Suprapubic skin (tissue), 4 donors: ENCODE measurements around the gene CKB. TPM values are rescaled to one million over a fixed set of nuclear protein-coding genes. Genes with fewer than 3 reads are reported as not detected.

Source experiments
- DNase-seq, 2 donors: peaks; one replicate each; pipeline ENCODE4 v3.0.0-alpha.2; 2019; ENCODE audit warnings: low spot score in 2 of 2
- H3K27ac ChIP-seq: fragments of 200-600 bp; sonication (generic); one replicate; pipeline ENCODE4 v1.5.1; 2019
- H3K27me3 ChIP-seq: fragments of 200-600 bp; sonication (generic); one replicate; pipeline ENCODE4 v1.5.1; 2019
- H3K36me3 ChIP-seq: fragments of 200-600 bp; sonication (generic); one replicate; pipeline ENCODE4 v1.5.1; 2019
- H3K4me1 ChIP-seq: fragments of 200-600 bp; sonication (generic); one replicate; pipeline ENCODE4 v1.5.1; 2019
- H3K4me3 ChIP-seq: fragments of 200-600 bp; sonication (generic); one replicate; pipeline ENCODE4 v1.5.1; 2019; ENCODE audit warnings: mild to moderate bottlenecking
- H3K9me3 ChIP-seq: fragments of 200-600 bp; sonication (generic); one replicate; pipeline ENCODE4 v1.5.1; 2019
- CTCF ChIP-seq, 2 donors: fragments of 200-600 bp in 1 of 2; fragments of 450-650 bp in 1 of 2; sonication (generic) in 1 of 2; IDR thresholded peaks; one replicate each; pipeline ENCODE4 v1.5.1; 2016 to 2019; ENCODE audit warnings: antibody characterized with exemption in 2 of 2, mild to moderate bottlenecking in 1 of 2, moderate library complexity in 1 of 2
- EP300 ChIP-seq: sonication (generic); formaldehyde crosslinking; IDR thresholded peaks from one replicate; pipeline ENCODE4 v1.6.1; 2017; ENCODE audit warnings: antibody characterized with exemption
- POLR2A ChIP-seq, 2 donors: fragments of 450-650 bp; IDR thresholded peaks; one replicate each; pipeline ENCODE4 v1.6.1; 2017; ENCODE audit warnings: antibody characterized with exemption in 2 of 2, mild to moderate bottlenecking in 2 of 2, moderate library complexity in 2 of 2
- POLR2AphosphoS5 ChIP-seq, 3 donors: sonication (generic); formaldehyde crosslinking; IDR thresholded peaks; one replicate each; pipeline ENCODE4 v1.6.1; 2017; ENCODE audit warnings: antibody characterized with exemption in 3 of 3
- WGBS: methylation state at CpG from one replicate; pipeline ENCODE4 v1.1.5; 2018; 5-methylcytosine and 5-hydroxymethylcytosine counted together
- total RNA-seq, 4 donors: library from RNA; depleted of rRNA; stranded (reverse); fragments of >200 nt; gene quantifications; one replicate each; pipeline ENCODE4 v1.1.0, GENCODE V29; 2016

Gene CKB
- total RNA-seq: 100 to 1,000 TPM; 107 to 172 (median 128) TPM

DNA sequence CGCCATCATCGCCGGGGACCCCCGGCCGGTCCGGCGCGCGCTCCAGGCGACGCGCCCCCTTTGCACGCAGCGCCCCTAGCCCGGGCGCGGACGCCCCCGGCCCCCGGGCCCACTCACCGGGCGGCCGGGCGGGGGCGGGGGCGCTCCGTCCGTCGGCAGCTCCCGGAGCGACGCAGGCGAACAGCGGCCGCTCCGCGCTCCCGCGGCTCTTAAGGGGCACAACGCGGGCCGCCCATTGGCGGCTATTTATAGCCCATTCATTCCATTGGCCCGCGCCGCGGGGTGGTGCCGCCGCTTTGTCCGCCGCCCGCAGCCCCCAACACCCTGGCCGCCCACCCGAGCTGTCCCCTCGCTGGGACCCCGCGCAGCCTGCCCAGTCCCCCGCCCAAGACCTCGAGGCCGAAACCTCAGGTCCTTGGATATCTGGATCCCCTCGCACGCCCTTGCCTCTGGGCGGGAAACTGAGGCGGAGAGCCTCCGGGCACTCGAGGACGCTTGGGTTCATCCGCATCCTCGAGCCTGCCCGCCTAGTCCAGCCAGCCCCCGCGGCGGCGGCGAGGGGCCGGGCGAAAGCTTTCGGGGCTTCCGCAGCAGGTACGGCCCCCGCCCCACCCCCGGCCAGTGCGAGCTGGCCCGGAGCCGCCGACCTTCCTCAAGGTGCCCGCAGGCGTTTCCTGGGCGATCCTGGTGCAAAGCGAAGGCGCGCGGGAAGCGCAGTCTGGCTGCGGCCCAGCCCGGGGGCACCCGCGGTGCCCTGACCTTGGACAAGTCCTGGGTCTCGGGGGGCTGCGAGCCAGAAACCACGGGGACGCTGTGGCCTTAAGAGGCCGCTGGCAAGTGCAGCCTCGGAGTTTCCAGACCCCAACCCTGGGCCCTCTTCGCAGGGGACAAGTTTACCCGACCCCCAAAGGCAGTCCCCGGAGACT, at the start of gene CKB:
TSS of gene CKB (minus strand) at position 182 of the 926 bp plus-strand sequence. CDS start 337 bp downstream, outside the sequence.
- peak within 1 kb of the TSS; percentile 86 for H3K27ac ChIP-seq
- no peaks in the 10 kb centered on the region for H3K9me3 ChIP-seq
- TF ChIP-seq POLR2AphosphoS5 (IDR thresholded peaks at IDR 0.05): no peak
- TF ChIP-seq POLR2A (IDR thresholded peaks at IDR 0.05): peak; percentile 44 to 58
- no peak for TF ChIP-seq EP300
- TF ChIP-seq CTCF (IDR thresholded peaks at IDR 0.05): no peak
- peak within 1 kb of the TSS; percentile 65 for H3K4me3 ChIP-seq
- H3K36me3 ChIP-seq: no peaks in the 10 kb centered on the region
- DNase-seq: peak in 1 of 2 donors; percentile 81
- peaks cover 73% of the 10 kb centered on the region for H3K4me1 ChIP-seq
- peaks cover 6% of the 10 kb centered on the region for H3K27me3 ChIP-seq
- WGBS: 18% methylated on average over 5 of the region's 107 CpGs

- WGBS: 81% methylated on average over 11 of the region's 11 CpGs
- DNase-seq: no peak
- Histone ChIP-seq H3K9me3 (no peaks in the 10 kb centered on the region), H3K27me3 (no peaks in the 10 kb centered on the region), H3K4me1 (peaks cover 22% of the 10 kb centered on the region), H3K27ac (no peak overlapping the region), H3K36me3 (peaks cover 12% of the 10 kb centered on the region), H3K4me3 (no peak overlapping the region)
- TF ChIP-seq CTCF (IDR thresholded peaks at IDR 0.05): no peak
- no peak for TF ChIP-seq POLR2AphosphoS5 (IDR thresholded peaks at IDR 0.05)
- TF ChIP-seq POLR2A (IDR thresholded peaks at IDR 0.05): no peak
- TF ChIP-seq EP300: no peak
These were observed 46.8 kb upstream of the CKB start for GRCh38 chr14:103569408-103569807.

DNA sequence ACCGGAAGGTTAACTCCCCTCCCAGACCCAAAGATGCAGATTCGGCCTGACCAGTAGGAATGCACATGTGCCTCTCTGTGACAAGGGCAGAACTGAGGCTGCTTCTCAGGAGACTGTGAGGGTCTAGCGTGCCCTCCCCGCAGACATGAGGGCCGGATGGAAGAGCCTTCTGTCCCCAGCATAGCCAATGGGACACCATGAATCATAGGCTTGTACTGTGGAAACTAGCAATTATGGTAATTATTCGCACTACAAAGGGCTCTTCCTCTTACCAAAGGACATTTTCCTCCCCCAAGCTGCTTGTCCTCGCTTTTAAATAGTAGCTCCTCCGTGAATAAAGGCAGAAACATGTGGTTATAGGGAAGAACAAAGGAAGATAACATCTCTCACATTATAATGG, 46.3 kb upstream of the CKB start:
- H3K36me3 ChIP-seq: peaks cover 12% of the 10 kb centered on the region
- no peak overlapping the region for H3K27ac ChIP-seq
- no peaks in the 10 kb centered on the region for H3K9me3 ChIP-seq
- WGBS: 69% methylated on average over 7 of the region's 8 CpGs
- peaks cover 25% of the 10 kb centered on the region for H3K4me1 ChIP-seq
- TF ChIP-seq EP300 (no peak), POLR2A (IDR thresholded peaks at IDR 0.05) (no peak), POLR2AphosphoS5 (IDR thresholded peaks at IDR 0.05) (no peak), CTCF (IDR thresholded peaks at IDR 0.05) (no peak)
- H3K27me3 ChIP-seq: no peaks in the 10 kb centered on the region
- no peak for DNase-seq
- H3K4me3 ChIP-seq: no peak overlapping the region

DNA sequence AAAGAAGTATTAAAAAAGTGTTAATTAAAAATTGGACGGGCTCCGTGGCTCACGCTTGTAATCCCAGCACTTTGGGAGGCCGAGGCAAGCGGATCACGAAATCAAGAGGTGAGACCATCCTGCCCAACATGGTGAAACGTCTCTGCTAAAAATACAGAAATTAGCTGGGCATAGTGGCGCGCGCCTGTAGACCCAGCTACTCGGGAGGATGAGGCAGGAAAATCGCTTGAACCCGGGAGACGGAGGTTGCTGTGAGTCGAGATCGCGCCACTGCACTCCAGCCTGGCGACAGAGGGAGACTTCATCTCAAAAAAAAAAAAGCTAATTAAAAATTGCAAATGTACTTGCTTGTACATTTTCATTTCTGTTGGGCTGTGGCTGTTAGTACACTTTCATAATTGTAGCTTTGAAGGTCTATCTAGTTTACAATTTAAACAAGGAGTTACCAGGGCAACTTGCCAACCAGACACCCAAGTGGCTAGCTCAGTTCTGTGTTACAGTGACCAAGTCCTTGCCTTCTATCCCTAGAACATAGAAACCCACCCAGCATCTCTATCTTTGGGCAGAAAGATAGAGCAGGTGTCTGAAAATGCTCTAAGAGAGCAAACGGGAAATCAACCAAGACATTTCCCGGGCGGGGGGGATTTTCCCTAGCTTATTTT, 41.3 kb upstream of the CKB start:
- H3K27ac ChIP-seq: no peak overlapping the region
- peaks cover 55% of the 10 kb centered on the region for H3K4me1 ChIP-seq
- no peak for DNase-seq
- H3K4me3 ChIP-seq: peak overlapping the region; percentile 89
- H3K36me3 ChIP-seq: peaks cover 13% of the 10 kb centered on the region
- WGBS: 67% methylated on average over 21 of the region's 21 CpGs
- H3K9me3 ChIP-seq: no peaks in the 10 kb centered on the region
- H3K27me3 ChIP-seq: no peaks in the 10 kb centered on the region
- no peak for TF ChIP-seq POLR2A (IDR thresholded peaks at IDR 0.05)
- TF ChIP-seq POLR2AphosphoS5 (IDR thresholded peaks at IDR 0.05): no peak
- no peak for TF ChIP-seq EP300
- no peak for TF ChIP-seq CTCF (IDR thresholded peaks at IDR 0.05)

DNA sequence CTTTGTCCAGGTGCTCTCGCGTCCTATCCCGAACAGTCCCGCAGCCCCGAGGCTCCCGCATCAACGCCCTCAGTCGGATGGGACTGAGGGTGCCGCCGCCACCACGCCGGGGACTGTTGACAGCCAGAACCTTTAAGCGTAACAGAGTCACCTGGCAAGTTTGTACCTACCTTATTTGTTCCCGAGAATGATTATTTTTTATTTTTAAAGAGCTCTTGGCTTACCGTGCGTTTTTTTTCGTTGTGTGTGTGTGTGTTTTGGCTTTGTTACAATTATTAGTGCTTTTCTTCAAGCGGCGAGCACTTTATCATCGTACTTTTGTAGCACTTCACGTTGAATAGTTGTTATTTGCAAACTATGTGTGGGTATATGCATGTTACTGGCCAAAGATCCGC, 40.6 kb upstream of the CKB start:
- Histone ChIP-seq H3K27ac (peak overlapping the region; percentile 99), H3K36me3 (peaks cover 18% of the 10 kb centered on the region), H3K4me3 (peak overlapping the region; percentile 89), H3K4me1 (peaks cover 60% of the 10 kb centered on the region), H3K27me3 (no peaks in the 10 kb centered on the region), H3K9me3 (no peaks in the 10 kb centered on the region)
- TF ChIP-seq POLR2A (IDR thresholded peaks at IDR 0.05): no peak
- no peak for TF ChIP-seq EP300
- TF ChIP-seq POLR2AphosphoS5 (IDR thresholded peaks at IDR 0.05): no peak
- TF ChIP-seq CTCF (IDR thresholded peaks at IDR 0.05): no peak
- no peak for DNase-seq
- 2% methylated on average over 22 of the region's 22 CpGs for WGBS
